Measurements from ENCODE around the gene LARP1.

LARP1 gene

DNA sequence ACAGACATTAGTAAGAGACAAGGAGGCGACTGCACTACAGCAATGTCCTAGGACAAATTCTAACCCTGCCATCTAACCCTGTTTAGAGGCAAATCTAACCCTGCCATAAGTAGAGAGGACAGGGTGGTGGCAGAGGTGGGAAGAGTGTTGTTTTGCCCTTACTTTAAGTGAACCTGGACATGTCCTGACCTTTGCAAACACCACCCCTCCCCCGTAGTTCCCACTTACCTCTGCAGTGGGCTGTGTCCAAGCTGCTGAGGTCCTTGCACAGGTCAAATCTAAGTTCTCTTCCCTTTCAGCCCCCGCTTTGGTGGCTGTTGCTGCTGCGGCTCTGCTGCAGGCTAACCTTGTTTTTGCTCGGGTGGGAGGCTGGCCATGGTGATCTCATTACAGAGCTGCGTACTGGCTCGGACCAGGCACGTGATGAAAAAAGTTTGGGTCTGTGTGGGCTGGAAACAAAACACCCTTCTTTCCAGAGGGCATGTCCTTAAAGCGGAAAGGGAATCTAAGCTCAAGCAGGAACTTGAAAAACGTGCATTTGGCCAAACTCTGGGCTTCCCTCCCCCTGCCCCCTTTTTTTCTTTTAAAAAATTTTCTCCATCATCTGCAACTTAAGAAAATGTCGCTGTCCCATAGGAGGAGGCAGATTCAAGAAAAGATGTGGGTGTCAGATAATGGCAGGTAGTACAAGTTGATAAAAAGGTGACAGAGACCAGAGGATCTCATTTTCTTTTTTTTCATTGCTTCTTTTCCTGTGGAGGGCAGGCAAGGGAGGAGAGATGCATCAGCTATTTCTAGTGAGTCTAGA is 95.3 kb downstream of the LARP1 start, which contains the start of gene FAXDC2:
FAXDC2 (minus strand) TSS at position 349 of the 808 bp plus-strand sequence. CDS start 12,425 bp downstream, outside the sequence.
- in situ Hi-C loops (cut with MboI; ENCODE audit: low sequenced_read_pairs), result no loop called here

DNA sequence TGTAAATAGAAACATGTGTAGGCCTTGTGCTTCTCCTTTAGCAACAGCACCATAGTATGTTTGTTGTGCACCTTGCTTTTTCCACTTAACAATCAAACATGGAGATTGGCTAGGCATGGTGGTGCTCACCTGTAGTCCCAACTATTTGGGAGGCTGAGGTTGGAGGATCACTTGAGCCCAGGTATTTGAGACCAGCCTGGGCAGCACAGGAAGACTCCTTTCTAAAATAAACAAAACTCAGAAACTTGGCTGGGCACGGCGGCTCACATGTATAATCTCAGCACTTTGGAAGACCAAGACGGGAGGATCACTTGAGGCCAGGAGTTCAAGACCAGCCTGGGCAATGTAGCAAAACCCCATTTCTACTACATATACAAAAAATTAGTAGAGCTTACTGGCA is 96.2 kb downstream of the LARP1 start:
- in situ Hi-C loops (cut with MboI; ENCODE audit: low sequenced_read_pairs), result no loop called here

DNA sequence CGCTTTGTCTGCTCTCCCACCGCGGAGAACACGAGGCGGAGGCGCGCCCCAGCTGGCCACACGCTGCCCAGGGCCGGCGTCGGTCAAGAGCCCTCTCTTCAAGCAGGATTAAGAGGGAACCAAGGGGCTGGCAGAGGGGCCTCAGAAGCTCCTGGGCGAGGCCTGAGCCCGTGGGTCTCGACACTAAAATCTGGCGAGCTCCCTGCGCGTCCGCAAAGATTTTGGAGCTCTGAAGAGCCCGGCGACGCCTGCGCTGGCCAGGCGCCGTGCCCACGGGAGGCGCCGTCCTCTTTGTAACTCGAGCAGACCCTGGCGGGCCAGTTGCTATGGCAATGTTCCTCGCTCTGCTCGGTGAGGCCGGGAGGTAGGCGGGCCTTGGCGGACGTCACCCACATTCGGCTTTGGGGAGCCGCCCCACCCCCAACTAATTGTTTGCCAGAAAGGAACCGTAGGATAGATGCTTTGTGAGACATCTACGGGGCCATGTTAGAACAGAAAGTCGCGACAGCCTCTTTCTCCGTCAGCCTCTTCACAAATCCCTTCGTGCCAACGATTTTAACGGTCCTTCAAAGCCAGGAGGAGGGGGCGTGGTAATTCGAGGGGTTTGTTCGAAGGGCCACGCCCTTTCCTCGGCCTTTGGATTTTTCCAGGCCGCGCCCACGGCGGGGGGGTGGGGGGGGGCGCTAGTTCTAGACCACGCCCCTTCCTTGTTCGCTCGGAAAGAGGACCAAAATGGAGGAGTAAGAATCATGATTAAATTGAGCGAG is 102.5 kb downstream of the LARP1 start:
- in situ Hi-C loops (cut with MboI; ENCODE audit: low sequenced_read_pairs), result no loop called here

DNA sequence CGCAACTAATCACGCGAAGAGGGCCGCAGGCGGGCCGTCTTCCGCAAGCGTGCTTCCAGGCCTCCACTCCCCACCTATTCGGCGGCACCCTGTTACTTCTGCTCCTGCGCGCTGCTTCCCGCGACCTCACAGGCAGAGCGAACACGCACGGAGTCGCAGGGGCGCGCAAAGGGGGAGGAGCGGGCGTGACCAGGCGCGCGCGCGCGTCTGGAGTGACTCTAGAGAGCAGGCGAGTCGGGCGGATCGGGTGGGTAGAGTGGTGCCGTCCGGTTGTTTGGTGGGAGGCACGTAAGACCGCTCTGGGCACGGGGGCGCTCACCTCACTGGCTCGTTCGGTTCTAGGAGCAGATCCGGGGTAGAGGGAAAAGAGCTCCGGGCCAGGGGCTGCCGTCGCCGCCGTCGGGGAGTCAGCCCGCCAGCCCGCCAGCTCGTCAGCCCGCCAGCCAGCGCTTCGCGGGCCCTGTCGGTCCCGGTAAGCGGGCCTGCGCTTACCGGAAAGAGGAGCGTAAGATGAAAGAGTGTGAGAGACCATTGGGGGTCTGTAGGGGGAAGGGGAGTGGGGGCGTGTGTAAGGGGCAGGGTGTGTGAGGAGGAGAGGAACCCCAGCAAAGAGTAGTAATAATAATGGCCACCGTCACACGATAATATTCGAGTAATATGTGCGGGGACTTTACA is 103.3 kb downstream of the LARP1 start, which contains the start of gene CNOT8:
CNOT8 (plus strand) TSS at position 331 of the 675 bp plus-strand sequence. CDS start 4,652 bp downstream, outside the sequence.
- in situ Hi-C loops (cut with MboI; ENCODE audit: low sequenced_read_pairs), result no loop called here

DNA sequence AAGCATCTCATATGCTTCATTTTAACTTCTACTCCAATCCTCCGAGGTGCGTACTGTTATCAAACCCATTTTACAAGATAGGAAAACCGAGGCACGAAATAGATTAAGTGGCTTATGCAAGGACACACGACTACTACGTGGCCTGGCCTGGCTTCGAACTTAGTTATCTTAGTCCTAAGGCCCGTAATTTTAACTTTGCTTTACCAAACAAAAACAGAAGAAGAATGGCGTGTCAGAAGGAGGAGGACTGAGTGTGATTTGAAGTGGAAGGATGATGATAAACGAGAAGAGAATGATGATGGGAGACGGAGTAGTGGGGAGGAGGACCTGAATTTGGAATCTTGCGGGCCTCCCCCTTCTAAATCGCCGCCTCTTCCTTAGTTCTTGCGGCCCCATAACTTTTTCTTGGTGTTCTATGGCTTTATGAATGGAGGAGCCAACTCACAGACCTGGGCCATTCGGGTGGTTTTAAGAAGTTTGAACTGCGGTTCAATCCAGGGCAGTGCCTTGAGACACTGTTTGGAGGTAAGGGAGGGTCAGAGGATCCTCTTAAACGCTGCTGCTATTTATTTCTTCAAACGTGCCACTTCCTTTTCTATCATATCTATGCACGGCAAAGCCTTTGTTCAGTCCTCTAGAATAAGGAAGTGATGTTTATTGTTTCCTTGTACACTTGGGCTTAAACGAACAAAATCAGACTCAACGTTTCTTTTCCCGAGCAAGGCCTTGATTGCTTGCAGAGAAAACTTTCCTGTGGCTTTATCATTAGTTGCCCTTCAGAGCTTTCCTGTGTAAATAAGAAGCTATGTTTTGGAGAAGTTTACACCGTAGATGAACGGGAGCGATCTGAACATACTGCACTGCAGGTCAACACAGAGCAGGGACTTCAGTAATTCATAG is 104.0 kb downstream of the LARP1 start:
- in situ Hi-C loops (cut with MboI; ENCODE audit: low sequenced_read_pairs), result no loop called here

DNA sequence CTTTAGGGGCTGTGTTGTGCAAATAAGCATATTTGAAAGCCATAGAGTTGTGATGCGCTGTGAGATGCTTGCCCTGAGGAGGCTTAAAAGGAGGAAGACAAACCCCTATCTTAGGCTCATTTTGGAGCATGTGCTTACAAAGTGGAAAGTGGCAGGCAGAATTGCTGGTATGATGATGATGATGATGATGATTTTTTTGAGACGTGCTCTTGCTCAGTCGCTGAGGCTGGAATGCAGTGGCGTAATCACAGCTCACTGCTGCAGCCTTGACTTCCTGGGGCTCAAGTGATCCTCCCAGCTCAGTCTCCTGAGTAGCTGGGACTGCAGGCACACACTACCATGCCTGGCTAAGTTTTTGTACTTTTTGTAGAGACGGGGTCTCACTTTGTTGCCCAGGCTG is 104.9 kb downstream of the LARP1 start:
- in situ Hi-C loops (cut with MboI; ENCODE audit: low sequenced_read_pairs), result no loop called here

DNA sequence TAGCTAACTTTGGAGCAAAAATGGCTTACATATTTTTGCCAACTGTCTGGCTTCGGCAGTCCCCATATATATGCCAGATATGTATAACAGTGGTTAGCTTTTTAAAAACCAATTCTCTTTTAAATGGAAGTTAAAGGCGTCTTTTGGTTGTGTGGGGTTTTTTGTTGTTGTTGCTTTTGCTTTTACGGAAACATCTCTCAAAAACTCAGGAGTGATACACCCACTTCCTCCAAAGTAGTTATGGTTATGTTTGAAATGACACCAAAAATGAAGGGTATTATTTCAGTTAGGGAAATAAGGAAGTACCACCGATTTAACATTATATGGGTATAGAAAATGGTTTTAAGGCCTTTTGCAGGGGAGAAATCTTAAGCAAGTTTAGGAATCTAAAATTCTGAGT is 105.6 kb downstream of the LARP1 start:
- in situ Hi-C loops (cut with MboI; ENCODE audit: low sequenced_read_pairs), result no loop called here

DNA sequence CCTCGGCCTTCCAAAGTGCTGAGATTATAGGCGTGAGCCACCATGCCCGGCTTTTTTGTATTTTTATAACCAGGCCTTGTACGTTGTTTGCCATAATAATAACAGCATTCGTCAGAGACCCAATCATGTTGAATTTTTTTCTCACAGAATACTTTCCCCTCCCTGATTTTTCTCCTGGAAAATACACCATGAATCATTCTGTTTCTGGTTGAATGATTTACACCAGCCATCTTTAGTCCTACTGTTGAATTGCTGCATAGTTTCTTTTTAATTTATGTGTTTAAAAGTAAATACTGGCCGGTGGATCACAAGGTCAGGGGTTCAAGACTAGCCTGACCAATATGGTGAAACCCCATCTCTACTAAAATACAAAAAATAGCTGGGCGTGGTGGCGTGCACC is 106.8 kb downstream of the LARP1 start:
- in situ Hi-C loops (cut with MboI; ENCODE audit: low sequenced_read_pairs), result no loop called here

DNA sequence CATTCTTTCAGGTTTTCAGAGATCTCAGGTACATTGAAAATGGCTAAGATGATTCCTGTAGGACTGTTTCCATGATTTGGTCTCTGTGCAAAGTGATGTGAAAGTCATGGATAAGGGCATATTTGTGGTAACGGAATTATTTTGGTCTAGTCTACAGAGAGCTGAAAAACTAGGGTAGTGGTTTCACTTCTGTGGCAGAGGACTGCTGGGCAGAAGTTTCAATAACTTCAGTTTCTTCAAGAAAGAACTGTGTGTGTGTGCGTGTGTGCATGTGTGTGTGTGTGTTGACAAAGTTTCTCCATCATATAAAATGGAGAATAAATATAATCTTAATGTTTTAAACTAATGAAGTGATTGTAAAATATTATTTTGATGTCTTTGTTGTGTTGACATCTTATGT is 107.6 kb downstream of the LARP1 start:
- in situ Hi-C loops (cut with MboI; ENCODE audit: low sequenced_read_pairs), result no loop called here

DNA sequence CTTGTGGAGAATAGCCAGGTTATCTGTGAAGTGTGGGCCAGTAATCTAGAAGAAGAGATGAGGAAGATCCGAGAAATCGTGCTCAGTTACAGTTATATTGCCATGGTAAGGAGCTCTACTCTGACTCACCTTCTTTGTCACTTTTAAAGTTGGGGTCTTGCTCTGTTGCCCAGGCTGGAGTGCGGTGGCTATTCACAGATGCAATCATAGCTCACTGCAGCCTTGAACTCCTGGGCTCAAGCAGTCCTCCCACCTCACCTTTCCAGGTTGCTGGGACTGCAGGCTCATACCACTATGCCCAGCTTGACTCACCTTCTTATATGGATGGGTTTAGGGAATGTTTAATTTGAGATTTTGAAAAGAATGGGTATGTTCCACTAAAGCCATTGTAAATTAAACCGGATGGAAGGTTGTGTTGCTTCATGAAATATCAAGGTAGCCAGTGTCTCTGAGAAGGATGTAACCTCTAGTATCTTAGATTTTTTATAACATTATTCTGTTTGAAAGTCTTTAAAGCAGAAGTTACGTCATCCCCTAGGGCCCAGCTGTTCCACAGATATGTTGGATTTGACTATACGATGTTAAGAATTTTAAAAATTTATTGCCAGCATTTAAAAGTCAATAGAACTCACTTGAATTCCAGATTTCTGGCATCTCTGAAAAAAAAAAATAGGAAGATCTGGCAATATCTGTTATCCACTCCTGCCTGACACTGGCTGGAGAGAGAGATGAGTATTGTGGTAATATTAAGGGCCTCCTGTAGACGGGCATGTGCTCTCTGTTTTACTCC is 108.3 kb downstream of the LARP1 start:
- in situ Hi-C loops (cut with MboI; ENCODE audit: low sequenced_read_pairs), result no loop called here

DNA sequence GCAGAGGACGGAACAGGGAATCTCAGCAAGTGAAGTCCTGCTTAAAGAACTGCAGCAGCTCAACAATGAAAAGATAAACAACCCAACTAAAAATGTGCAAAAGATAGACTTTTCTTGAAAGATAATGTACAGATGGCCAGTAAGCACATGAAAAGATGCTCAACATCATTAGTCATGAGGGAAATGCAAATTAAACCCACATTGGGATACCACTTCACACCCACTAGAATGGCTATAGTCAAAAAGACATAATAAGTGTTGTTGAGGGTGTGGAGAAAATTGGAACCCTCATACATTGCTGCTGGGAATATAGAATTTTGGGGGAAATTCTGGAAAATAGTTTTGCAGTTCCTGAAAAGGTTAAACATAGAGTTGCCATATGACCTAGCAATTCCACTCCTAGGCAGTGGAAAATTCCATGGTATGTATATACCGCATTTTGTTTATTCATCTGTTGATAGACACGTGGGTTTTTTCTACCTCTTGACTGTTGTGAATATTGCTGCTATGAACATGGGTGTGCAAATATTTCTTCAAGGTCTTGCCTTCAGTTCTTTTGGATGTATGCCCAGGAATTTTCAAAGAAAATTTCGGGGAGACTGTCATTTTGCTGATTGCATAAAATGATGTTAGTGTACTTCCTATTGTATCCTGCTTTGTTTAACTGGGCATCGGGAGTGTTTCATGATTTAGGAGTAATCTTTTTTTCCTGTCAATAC is 110.4 kb downstream of the LARP1 start:
- in situ Hi-C loops (cut with MboI; ENCODE audit: low sequenced_read_pairs), result no loop called here

DNA sequence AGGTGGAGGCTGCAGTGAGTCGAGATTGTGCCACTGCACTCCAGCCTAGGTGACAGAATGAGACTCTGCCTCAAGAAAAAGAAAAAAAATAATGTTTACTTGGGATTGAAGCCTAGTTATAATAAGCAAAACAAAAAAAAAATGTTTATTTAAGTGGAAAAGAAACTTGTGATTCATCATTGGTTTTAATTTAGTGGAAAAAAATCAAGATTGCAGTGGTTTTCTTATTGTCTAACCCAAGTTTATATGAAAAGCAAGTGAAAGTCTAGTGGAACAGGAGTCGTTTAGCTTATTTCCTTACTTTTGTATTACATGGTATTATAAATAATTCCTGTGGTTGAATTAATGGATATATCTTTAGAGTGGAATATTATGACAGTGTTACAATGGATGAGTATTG is 111.7 kb downstream of the LARP1 start:
- in situ Hi-C loops (cut with MboI; ENCODE audit: low sequenced_read_pairs), result no loop called here
